CD4-positive, alpha-beta T cell treated with Interleukin-15 for 1 hour (primary cell): ENCODE measurements around the gene METAP1D.
"Not testable (repeated sequence)": the region's sequence is repeated elsewhere in the genome, so short reads cannot be mapped to it uniquely, and the experiment has no call there.

ENCODE experiments used
- DNase-seq: peaks from one replicate; pipeline ENCODE4 v3.0.0-alpha.2; 2020

The METAP1D gene

DNA sequence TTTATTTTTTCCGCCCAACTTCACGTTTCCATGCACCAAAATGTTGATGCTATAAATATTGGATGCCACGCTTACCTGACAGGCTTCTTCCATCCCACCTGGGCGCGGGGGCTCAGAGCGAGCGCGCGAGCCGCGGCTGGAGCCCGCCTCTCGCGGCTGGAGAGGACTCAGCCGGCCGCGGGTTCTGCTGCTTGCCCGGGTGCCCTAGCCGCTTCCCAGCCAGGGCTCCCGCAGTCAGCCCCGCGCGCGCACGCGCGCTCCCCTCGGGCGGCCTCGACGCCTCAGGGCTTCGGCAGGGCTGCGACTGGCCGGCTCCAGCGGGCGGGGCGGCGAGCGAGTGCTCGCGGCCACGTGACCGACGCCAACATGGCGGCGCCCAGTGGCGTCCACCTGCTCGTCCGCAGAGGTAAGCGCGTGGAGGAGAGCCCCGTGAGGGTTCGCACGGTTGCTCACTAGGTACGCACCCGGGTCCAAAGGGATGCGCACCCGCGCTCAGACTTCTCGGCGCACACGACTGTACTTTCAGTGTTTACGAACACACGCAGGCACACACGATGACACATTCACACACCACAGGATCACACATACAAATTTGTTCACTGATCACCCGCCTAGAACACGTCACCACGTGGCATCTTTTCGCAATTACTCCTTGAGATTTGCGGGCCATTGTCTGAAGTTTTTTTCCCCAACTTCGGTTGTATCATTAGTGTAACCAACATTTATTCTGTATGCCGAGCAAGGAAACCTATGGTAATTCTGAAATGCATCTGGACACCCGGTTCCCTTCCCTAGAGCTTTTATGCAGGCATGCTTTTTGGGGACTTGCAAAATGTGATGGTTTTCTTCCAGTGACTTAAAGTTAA lies at the start of gene METAP1D:
Gene METAP1D (plus strand): TSS at position 350 of the 866 bp plus-strand sequence. CDS start 17 bp downstream, at position 367.
- DNase-seq, result peak; percentile 87

GRCh38 chr2:171952276-171952675 lies 47.5 kb upstream of the METAP1D start:
- no peak for DNase-seq

DNA sequence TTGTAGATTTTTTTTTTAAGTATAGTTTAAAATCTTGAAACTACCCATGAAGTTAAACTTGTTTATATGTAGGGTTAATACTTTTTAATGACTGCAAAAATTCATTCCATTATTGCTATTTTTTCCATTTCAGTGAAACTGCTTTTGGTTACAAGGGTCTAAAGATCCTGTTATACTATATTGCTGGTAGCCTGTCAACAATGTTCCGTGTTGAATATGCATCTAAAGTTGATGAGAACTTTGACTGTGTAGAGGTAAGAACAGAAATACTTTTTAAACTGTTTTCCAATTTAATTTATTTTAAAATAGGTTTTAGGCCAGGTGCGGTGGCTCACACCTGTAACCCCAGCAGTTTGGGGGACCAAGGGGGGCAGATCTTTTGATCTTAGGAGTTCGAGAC lies 47.0 kb upstream of the METAP1D start:
- no peak for DNase-seq

- DNase-seq, result no peak
These were observed 43.5 kb upstream of the METAP1D start for GRCh38 chr2:171956135-171956825.

- DNase-seq, result no peak
These were observed 42.7 kb upstream of the METAP1D start for GRCh38 chr2:171957061-171957460.

DNA sequence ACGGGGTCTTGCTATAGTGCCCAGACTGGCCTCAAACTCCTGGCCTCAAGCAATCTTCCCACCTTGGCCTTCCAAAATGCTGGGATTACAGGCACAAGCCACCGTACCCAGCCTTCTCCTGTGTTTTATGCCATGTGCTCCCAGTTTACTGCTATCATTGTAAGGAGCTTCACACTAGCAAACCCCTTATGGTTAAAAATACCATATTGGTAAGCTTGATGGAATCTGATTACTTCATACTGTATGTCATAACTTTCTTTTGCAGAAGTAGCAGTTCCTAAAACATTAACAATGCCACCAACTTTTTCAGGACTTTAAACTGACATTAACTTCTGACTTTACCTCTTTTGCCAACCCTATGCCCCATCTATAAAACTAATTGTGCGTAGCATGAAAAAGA lies 41.3 kb upstream of the METAP1D start:
- DNase-seq, result no peak

DNA sequence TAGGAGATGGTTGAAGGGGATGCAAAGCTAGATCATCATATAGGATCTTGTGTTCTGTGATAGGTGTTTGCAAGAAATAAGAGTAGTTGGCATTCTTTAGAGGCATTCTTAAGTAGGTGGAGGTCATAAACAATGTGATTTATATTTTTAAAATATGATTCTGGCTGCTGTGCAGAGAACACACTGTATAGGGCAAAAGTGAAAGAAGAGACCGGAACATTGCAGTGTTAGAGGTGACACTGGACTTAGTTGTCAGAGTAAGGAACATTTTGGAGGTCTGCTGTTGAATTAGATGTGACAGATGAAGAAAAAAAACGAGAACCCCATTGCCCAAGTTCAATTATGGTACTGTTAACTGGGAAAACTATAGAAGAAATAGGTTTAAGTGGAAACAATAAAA lies 39.8 kb upstream of the METAP1D start:
- DNase-seq, result no peak

- DNase-seq, result no peak
These were observed 39.2 kb upstream of the METAP1D start for GRCh38 chr2:171960570-171960969.

DNA sequence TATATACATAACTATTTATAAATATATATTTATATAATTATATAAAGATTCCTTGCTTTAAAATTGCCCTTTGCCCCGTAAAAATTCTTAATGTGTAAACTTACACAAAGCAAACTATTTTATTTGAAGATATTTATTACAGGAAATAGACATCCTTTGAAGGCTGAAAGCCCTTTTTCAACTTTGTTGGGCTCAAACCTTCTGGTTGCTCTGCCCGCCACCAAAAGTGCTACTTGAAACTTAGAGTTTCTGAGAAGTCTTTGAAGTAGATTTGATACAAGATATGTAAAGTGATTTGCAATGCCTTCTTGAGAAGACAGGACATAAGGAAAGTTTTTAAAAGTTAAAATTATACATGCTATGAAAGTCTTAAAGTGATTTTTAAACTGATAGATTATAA lies 36.6 kb upstream of the METAP1D start:
- no peak for DNase-seq

DNA sequence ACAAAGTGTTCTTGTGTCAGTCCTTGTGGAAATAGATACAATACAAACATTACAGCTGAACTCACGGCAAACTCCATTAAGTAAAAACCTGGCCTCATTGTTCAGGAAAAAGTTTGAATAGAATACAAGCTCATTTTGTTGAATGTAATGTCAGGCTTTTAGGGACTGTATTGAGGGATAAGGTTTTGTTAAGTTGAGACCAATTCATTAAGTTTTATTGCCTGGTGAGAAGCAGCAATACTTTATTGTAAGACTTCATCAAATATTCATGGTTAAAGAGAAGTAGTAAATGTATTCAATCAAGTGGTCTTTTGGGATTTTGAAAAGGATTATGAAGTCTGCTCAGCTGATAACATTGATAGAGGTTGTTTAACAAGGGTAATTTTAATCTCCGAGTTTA lies 35.4 kb upstream of the METAP1D start:
- no peak for DNase-seq

GRCh38 chr2:171965238-171965637 lies 34.5 kb upstream of the METAP1D start:
- no peak for DNase-seq

DNA sequence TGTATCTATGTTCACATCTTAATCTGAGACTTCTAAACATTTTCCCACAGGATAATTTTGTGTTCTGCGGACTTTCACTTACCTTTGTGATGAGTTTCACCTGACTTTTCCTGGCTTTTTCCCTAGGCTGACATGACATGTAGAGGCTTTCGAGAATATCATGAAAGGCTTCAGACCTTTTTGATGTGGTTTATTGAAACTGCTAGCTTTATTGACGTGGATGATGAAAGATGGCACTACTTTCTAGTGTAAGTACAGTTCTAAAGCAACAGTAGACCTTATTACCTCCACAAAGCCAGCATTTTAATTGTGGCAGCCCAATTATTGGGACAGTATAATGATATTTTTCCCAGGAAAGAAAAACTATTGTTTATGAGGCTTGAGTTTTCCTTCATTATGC lies 34.1 kb upstream of the METAP1D start:
- no peak for DNase-seq

DNA sequence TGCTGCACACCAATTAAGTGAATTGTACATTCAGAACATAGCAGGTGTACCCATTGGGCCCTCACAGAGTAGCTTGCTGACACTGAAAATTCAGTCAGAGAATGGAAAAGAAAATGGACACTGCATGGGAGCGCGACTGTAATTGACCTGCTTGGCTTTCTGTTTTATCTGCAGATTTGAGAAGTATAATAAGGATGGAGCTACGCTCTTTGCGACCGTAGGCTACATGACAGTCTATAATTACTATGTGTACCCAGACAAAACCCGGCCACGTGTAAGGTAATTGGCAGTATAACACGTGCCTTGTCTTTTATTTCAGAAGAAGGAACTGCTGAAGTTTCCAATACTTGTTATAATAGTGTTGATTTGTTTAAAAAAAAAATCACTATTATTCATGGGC lies 33.5 kb upstream of the METAP1D start:
- DNase-seq, result no peak

DNA sequence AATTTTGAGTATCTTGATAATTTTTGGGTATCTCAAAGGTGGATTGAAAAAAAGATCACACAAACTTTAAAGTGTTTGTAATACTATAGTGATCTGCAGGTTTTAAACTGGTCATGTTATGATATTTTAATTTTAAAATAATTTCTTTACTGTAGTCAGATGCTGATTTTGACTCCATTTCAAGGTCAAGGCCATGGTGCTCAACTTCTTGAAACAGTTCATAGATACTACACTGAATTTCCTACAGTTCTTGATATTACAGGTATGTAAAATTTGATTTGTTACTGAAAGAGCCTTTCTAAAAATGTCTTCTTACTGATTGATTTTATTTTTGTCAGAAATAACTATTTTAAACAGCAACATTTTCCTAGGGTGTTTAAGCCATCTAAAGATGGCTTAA lies 33.1 kb upstream of the METAP1D start:
- no peak for DNase-seq

GRCh38 chr2:171968509-171968908 lies 31.2 kb upstream of the METAP1D start:
- no peak for DNase-seq

DNA sequence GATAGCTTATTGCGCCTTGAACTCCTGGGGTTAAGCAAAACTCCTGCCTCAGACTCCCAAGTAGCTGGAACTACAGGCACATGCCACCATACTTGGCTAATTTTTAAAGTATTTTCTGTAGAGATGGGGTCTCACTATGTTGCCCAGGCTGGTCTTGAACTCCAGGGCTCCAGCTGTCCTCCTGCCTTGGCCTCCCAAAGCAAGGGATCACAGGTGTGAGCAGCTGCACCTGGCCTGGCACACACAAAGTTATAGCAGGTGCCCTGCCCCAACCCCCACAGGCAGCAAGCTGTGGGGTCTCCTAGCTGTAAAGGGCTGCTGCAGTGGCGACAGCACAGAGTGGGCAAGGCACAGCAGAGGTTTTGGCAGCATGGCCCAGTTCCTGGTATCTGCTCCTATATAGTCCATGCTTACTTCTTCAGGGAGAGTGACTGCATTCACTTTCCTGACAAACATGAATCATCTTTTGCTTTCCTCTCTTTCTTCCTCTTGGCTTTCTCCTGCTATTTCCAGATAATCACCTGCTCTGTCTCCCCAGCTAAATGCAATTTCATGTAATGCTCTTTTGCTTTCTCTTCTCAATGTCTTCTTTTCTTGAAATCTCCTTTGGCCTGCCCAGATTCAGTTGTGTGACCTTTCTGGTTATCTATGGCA lies 27.3 kb upstream of the METAP1D start:
- no peak for DNase-seq

DNA sequence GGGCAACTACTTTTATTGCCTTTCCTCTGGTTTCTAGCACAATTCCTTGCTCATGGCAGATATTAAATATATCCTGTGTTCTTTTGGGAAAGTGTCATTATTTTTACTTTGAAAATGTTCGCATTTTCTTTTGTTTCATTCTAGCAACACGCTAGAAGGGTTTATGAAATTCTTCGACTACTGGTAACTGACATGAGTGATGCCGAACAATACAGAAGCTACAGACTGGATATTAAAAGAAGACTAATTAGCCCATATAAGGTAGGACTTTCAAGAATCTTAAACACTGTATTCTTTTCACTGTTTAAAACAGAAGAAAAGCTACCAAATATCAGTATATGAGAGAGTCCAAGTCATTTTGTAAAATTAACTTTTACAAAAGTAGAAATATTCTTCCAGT lies 20.6 kb upstream of the METAP1D start:
- no peak for DNase-seq

GRCh38 chr2:171983924-171984323 lies 15.8 kb upstream of the METAP1D start:
- DNase-seq, result not testable (repeated sequence)

GRCh38 chr2:171985076-171985475 lies 14.7 kb upstream of the METAP1D start:
- no peak for DNase-seq

- DNase-seq, result no peak
These were observed 13.0 kb upstream of the METAP1D start for GRCh38 chr2:171986778-171987177.

DNA sequence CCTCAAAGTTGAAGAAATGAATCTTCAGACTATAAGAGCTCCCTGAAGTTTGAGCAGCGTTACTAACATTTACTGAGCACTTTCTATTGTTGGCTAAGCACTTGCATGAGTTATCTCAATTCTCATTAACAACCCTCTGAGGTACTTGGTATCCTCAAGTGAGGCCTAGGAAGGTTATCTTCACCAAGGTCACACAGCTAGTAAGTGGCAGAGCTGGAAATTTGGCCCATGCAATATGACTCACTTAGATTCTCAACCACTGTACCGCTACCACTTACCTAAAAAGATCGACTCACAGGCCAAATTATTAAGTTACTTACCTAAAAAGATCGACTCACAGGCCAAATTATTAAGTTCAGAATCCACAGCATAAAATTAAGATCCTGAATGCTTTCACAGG lies 8.7 kb upstream of the METAP1D start:
- no peak for DNase-seq

DNA sequence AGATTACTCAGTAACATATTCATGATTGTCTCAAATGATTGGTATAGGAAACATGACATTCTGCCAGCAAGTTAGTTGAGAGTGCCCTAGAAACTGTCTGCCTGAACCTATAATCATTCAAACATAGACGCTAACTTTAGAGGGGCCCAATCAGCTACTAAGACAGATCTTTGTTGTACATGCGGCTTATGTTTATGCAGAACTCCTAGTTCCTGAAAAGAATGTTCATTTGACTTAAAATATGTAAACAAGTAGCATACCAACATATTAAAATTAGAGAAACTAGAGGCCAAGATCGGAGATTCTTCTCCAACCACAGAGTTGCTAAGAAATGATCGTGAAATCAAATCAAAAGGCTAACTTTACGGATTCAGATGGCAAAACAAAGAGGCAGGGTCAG lies 4.2 kb upstream of the METAP1D start:
- no peak for DNase-seq

DNA sequence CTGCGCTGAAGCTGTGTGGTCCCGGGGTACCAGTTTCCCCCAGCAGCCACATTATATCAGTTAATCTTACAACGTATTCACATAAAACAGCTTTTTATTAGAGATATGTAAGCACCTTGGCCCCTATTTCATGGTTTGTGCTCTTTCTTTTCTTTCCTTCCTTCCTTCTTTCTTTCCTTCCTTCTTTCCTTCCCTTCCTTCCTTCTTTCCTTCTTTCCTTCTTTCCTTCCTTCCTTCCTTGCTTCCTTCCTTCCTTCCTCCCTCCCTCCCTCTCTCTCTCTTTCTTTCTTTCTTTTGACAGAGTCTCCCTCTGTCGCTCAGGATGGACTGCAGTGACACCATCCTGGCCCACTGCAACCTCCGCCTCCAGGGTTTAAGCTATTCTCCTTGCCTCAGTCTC lies 3.7 kb upstream of the METAP1D start:
- DNase-seq, result no peak

DNA sequence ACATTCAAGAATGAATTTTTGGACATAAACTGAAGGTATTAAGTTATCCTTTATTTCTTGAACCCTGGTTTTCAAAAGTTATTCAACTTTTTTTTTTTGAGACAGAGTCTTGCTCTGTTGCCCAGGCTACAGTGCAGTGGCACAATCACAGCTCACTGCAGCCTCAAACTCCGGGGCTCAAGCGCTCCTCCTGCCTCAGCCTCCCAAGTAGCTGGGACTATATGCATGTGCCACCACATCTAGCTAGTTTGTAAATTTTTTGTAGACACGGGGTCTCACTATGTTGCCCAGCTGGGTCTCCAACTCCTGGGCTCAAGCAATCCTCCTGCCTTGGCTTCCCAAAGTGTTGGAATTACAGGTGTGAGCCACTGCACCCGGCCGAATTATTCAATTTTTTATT lies 2.7 kb upstream of the METAP1D start:
- not testable (repeated sequence) for DNase-seq
